Measurements from ENCODE around the gene CNTN1. TPM values are rescaled to one million over a fixed set of nuclear protein-coding genes. Genes with fewer than 3 reads are reported as not detected.

CNTN1 gene
- total and polyA plus RNA-seq, 10 of the 15 experiments (the other 5 are each of a cell fraction or from before 2014, with no cell fraction given) = 0.06 to 0.14 TPM; not detected in 8

DNA sequence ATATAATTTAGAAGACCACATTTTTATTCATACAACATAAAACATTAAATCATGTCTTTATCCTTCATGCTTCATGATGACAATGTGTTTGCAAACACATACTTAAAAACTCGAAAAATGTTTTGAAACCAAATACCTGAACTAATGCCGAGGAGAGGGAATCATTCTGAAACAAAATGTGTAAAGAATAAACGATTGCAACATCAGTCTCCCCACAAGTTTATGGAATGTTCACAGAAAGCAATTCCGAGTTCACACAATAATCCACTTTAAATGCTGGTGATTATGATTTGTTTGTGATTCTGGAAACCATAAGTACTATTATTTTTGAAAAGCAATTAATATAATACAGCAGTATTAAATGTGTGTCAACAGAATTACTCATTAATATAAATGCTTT lies 411.4 kb downstream of the CNTN1 start (continued):
- TF ChIP-seq SMAD1 (IDR thresholded peaks at IDR 0.05; ENCODE audit: low read depth, partially characterized antibody) (no peak), CHD1 (IDR thresholded peaks at IDR 0.05; ENCODE audit: low read depth, low read length) (no peak), HDGF (IDR thresholded peaks at IDR 0.05) (no peak), SRF (IDR thresholded peaks at IDR 0.05; ENCODE audit: low read depth in 2 of 2, low read length in 2 of 2) (no peak), MEF2A (IDR thresholded peaks at IDR 0.05; ENCODE audit: insufficient read depth, low read depth, low read length) (no peak), RELA (IDR thresholded peaks at IDR 0.05; ENCODE audit: borderline replicate concordance, partially characterized antibody) (no peak)
- TF ChIP-seq, protein P1, sequence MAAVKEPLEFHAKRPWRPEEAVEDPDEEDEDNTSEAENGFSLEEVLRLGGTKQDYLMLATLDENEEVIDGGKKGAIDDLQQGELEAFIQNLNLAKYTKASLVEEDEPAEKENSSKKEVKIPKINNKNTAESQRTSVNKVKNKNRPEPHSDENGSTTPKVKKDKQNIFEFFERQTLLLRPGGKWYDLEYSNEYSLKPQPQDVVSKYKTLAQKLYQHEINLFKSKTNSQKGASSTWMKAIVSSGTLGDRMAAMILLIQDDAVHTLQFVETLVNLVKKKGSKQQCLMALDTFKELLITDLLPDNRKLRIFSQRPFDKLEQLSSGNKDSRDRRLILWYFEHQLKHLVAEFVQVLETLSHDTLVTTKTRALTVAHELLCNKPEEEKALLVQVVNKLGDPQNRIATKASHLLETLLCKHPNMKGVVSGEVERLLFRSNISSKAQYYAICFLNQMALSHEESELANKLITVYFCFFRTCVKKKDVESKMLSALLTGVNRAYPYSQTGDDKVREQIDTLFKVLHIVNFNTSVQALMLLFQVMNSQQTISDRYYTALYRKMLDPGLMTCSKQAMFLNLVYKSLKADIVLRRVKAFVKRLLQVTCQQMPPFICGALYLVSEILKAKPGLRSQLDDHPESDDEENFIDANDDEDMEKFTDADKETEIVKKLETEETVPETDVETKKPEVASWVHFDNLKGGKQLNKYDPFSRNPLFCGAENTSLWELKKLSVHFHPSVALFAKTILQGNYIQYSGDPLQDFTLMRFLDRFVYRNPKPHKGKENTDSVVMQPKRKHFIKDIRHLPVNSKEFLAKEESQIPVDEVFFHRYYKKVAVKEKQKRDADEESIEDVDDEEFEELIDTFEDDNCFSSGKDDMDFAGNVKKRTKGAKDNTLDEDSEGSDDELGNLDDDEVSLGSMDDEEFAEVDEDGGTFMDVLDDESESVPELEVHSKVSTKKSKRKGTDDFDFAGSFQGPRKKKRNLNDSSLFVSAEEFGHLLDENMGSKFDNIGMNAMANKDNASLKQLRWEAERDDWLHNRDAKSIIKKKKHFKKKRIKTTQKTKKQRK (IDR thresholded peaks at IDR 0.05; ENCODE audit: low read depth, low read length) = no peak
- TF ChIP-seq, protein P2, sequence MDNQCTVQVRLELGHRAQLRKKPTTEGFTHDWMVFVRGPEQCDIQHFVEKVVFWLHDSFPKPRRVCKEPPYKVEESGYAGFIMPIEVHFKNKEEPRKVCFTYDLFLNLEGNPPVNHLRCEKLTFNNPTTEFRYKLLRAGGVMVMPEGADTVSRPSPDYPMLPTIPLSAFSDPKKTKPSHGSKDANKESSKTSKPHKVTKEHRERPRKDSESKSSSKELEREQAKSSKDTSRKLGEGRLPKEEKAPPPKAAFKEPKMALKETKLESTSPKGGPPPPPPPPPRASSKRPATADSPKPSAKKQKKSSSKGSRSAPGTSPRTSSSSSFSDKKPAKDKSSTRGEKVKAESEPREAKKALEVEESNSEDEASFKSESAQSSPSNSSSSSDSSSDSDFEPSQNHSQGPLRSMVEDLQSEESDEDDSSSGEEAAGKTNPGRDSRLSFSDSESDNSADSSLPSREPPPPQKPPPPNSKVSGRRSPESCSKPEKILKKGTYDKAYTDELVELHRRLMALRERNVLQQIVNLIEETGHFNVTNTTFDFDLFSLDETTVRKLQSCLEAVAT (IDR thresholded peaks at IDR 0.05) = no peak
- TF ChIP-seq, protein P3, sequence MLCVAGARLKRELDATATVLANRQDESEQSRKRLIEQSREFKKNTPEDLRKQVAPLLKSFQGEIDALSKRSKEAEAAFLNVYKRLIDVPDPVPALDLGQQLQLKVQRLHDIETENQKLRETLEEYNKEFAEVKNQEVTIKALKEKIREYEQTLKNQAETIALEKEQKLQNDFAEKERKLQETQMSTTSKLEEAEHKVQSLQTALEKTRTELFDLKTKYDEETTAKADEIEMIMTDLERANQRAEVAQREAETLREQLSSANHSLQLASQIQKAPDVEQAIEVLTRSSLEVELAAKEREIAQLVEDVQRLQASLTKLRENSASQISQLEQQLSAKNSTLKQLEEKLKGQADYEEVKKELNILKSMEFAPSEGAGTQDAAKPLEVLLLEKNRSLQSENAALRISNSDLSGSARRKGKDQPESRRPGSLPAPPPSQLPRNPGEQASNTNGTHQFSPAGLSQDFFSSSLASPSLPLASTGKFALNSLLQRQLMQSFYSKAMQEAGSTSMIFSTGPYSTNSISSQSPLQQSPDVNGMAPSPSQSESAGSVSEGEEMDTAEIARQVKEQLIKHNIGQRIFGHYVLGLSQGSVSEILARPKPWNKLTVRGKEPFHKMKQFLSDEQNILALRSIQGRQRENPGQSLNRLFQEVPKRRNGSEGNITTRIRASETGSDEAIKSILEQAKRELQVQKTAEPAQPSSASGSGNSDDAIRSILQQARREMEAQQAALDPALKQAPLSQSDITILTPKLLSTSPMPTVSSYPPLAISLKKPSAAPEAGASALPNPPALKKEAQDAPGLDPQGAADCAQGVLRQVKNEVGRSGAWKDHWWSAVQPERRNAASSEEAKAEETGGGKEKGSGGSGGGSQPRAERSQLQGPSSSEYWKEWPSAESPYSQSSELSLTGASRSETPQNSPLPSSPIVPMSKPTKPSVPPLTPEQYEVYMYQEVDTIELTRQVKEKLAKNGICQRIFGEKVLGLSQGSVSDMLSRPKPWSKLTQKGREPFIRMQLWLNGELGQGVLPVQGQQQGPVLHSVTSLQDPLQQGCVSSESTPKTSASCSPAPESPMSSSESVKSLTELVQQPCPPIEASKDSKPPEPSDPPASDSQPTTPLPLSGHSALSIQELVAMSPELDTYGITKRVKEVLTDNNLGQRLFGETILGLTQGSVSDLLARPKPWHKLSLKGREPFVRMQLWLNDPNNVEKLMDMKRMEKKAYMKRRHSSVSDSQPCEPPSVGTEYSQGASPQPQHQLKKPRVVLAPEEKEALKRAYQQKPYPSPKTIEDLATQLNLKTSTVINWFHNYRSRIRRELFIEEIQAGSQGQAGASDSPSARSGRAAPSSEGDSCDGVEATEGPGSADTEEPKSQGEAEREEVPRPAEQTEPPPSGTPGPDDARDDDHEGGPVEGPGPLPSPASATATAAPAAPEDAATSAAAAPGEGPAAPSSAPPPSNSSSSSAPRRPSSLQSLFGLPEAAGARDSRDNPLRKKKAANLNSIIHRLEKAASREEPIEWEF (IDR thresholded peaks at IDR 0.05; ENCODE audit: insufficient replicate concordance, low read depth, low read length) = no peak
